Activated CD8-positive, alpha-beta memory T cell treated with anti-CD3 and anti-CD28 coated beads for 36 hours (primary cell): Measurements from ENCODE around the gene CAPN15. TPM values are rescaled to one million over a fixed set of nuclear protein-coding genes. Genes with fewer than 3 reads are reported as not detected.
"Not testable (repeated sequence)": the region's sequence is repeated elsewhere in the genome, so short reads cannot be mapped to it uniquely, and the experiment has no call there.

Experiments
- CTCF ChIA-PET: fragments of 350-600 bp; sonication (Branson Sonifier 250); formaldehyde crosslinking; loops from one replicate; lab custom pipeline; 2021; ENCODE audit warnings: antibody characterized with exemption; lab: Charles Lee
- POLR2A ChIA-PET: fragments of 350-600 bp; sonication (Branson Sonifier 250); formaldehyde crosslinking; loops from one replicate; lab custom pipeline; 2021; ENCODE audit warnings: antibody characterized with exemption; lab: Charles Lee
- total RNA-seq, 2 experiments: library from RNA; stranded (reverse); gene quantifications; one replicate each; pipeline ENCODE4 v1.2.3, GENCODE V29; 2021

The CAPN15 gene
- total RNA-seq: 100 to 1,000 TPM; 107 to 108 TPM

DNA sequence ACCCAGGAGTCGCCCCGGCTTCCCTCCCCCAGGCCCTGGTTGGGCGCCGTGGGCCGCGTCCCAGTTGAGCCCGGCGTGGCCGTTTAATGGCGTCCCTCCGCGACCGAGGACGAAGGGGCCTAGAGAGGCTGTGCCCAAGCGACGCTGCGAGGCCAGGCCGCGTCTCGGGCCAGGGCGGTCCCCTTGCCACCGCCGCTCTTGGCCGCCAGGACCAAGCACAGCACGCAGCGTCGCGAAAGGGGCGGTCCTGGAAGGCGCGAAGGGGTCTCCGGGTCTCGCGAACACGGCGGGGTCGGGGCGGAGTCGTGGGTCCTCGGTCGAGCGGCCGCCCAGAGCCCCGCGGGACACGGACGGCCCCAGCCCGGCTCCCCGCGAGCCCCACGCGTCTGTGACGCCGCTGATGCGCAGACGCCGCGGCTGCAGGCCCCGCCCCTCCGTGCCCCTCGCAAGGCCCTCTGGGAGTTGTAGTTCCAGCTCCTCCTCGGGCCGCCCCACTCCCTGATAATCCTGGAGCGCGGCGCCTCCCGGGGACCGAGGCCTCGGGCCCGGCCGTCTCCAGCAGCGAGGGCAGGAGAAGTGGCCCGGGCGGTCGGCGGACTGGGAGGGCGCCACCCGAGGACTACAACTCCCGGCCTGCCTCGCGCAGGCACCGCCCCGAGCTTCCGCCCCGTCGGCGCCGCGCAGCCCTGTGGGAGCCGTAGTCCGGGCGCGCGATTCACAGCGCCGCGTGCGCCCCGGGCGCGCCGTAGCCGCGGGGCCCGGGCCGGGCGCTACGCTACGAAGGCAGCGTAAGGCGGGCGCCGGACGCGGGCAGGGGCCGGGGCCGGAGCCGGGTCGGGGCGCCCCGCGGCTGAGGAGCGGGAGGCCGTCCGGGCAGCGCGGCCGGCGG is at the start of gene CAPN15:
Gene CAPN15 (plus strand): TSS at position 698 of the 889 bp plus-strand sequence. CDS start 19,127 bp downstream, outside the sequence.
- CTCF ChIA-PET: interaction anchor here (0.9 to 1.7 kb wide), 3 partner anchors 41 to 102 kb away, joined by 3 to 4 read pairs (median 3); partner anchors contain the start of gene RAB11FIP3
- POLR2A ChIA-PET: interaction anchor here (0.5 to 1.2 kb wide), 6 partner anchors 25 to 145 kb away, joined by 3 to 5 read pairs (median 3); no protein-coding TSS in a partner anchor

DNA sequence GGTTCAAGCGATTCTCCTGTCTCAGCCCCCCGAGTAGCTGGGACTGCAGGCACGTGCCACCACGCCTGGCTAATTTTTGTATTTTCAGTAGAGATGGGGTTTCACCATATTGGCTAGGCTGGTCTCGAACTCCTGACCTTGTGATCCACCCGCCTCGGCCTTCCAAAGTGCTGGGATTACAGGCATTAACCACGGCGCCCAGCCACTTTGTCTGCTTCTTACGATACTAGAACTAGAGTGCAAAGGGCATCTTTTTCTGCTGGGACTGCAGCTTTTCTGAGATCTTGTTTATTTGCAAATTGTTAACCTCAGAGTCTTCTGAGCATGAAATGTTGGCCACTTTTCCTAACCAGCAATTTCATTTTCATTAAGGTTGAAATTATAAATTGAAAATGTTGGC is 49.2 kb upstream of the CAPN15 start:
- CTCF ChIA-PET, POLR2A ChIA-PET: not testable (repeated sequence)

DNA sequence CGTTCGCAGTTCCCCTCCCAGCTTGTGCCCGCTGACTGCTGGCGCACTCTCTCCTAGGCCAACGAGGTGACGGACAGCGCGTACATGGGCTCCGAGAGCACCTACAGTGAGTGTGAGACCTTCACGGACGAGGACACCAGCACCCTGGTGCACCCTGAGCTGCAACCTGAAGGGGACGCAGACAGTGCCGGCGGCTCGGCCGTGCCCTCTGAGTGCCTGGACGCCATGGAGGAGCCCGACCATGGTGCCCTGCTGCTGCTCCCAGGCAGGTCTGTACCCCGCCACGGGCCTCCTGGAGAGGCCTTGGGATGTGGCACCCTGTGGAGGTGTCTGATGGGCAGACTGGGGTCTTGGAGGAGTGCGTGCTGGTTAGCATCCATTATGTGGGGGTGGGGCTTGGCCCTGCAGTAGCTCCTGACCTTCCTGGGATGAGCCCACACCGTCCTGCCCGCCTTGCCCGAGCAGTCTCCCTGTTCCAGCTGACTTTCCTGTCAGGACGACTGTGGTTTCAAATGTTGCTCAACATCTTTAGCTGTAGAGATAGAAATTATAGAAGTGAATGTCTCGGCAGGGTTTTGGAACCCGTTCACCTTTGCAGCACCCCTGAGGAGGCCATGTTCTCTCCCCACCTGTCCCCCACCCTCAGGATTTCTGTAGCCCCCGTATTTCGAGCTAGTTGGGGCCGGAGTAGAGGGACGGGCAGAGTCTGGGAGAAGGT is 44.9 kb upstream of the CAPN15 start:
- CTCF ChIA-PET: interaction anchor here (0.7 kb wide), 1 partner anchor 9 kb away, joined by 3 read pairs; no protein-coding TSS in a partner anchor

DNA sequence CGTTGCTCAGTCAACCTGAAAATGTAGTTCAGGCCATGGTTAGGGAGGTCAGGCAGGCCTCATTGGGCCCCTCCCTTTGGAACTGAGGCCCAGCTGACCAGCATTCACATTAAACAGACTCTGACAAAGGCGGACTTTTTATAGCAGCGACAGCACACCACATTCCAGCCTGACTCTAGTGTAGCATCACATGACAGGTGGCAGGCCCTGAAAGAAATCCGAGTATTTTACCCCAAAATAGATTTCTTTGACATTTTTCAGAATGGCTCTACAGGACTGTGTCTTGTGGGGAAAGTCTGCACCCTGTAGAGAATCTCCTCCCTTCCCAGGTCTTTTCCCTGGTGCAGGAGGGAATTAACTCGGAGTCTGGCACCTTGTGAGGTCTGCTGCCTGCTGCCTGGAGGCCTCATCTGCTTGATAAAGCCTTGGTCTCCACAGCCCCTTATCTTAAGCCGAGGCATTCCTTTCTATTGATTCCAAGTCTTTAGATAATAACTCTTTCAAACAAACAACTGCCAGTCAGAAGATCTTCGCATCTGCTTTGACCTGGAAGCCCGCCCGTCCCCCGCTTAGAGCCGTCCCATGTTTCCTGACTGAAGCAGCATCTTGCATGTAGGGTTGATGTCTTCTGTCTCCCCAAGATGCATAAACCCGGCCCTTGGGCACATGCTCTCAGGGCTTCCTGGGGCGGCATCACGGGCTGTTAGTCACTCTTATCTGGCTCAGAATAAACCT is 44.0 kb upstream of the CAPN15 start:
- ChIA-PET POLR2A (no interaction called here), CTCF (no interaction called here)

More for the DNA sequence above, 44.9 kb upstream of the CAPN15 start:
- POLR2A ChIA-PET: no interaction called here

DNA sequence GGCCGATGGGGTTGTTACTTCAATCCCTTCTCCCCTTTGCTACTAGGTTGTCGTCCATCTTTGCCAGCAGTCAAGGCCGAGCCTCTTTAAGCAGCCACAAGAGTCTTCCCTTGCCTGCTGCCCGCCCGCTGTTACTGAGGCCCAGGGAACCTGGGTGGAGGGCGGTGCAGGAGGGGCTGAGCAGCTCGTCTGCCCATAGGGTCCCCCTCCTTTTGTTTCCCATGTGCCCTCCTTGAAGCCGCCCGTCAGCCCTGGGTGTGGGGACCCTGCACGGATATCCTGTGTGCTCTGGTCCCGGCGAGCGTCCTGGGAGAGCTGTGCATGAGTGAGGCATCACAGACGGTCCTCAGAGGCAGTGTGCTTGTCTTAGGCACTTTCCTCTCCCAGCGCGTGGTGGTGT is 37.9 kb upstream of the CAPN15 start:
- CTCF ChIA-PET: no interaction called here
- POLR2A ChIA-PET: no interaction called here

DNA sequence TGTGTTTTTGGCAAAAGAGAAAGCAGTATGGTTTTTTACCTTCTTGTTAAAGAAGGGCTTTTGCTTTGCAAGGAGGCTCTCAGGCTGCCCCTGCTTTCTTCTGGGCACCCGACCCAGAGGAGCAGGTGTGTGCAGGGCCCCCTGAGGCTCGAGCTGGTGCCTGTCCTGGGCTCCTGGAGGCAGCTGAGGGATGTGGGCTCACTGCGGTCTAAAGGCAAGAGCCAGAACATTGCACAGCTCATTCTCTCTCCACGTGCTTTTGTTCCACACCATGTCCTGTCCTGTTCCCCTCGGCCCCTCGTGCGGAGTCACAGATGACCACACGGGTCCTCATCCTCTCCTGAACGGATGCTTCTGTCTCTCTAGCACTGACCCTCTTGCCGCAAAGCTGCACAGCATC is 36.7 kb upstream of the CAPN15 start:
- CTCF ChIA-PET: interaction anchor here (0.8 to 1.1 kb wide), 2 partner anchors 8 to 82 kb away, joined by 3 read pairs; no protein-coding TSS in a partner anchor
- POLR2A ChIA-PET: no interaction called here

DNA sequence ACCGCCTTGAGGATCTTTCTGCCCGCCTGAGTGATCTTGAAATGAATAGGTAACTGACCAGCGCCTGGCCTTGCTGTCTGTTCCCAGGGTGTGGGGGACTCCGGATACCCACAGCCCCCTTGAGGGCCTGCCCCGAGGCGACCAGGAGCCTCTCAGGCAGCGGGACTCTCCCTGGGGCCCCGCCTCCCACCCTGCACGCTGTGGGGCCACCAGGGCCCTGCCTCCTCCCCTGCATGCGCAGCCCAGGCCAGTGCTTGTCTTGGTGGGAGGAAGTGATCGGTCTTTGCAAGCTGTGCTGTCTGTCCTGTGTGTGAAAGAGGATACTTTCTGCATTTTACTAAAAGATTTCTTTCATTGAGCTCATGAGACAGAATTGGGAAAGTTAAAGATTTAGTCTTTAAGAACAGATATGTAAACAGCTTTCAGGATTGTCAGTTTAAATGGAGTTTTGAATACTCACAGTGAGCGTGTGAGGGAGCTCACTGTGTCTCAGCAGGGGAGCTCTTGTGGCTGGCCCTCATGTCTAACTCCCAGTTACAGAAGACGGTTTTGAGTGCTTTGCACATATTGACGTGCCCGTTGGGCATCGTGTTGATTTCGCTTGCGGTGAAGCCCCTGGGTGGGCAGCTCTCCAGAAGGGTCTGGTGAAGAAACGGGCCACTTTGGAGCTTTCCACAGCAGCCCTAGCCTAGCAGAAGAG is 36.1 kb upstream of the CAPN15 start:
- CTCF ChIA-PET: interaction anchor here (0.6 to 1.1 kb wide), 2 partner anchors 9 to 107 kb away, joined by 3 to 4 read pairs; no protein-coding TSS in a partner anchor
- POLR2A ChIA-PET: no interaction called here

DNA sequence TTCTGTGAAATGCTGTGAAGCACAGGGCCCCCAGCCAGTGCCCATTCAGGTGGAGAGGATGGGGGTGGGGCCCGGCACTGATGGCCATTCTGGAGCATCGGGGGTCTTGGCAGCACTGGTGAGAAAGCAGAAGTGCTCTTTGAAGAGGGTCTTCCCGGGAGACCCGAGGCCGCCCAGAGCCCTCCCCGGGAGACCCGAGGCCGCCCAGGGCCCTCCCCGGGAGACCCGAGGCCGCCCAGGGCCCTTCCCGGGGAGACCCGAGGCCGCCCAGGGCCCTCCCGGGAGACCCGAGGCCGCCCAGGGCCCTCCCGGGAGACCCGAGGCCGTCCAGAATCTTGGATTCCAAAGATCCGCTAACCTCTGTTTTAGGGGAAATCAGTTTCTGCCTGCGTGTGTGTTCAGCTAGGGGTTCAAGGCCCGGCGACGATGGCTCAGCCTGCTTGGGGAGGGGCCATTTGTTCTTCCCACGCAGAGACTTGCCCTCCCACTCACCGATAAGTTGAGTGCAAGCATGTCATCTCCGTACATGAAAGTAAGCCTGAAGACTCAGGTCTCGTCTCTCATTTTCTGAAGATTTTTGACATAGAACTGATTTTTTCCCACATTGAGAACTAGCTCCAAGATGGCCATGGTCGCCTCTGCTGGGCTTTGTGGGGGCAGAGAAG is 35.2 kb upstream of the CAPN15 start:
- CTCF ChIA-PET: no interaction called here
- POLR2A ChIA-PET: no interaction called here

DNA sequence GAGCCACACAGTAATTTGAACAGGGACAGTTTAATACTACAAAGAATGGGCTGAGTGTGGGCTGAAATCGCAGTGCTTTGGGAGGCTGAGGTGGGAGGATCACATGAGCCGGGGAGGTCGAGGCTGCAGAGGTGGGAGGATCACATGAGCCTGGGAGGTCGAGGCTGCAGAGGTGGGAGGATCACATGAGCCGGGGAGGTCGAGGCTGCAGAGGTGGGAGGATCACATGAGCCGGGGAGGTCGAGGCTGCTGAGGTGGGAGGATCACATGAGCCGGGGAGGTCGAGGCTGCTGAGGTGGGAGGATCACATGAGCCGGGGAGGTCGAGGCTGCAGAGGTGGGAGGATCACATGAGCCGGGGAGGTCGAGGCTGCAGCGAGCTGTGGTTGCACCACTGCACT is 32.8 kb upstream of the CAPN15 start:
- CTCF ChIA-PET, POLR2A ChIA-PET: not testable (repeated sequence)

DNA sequence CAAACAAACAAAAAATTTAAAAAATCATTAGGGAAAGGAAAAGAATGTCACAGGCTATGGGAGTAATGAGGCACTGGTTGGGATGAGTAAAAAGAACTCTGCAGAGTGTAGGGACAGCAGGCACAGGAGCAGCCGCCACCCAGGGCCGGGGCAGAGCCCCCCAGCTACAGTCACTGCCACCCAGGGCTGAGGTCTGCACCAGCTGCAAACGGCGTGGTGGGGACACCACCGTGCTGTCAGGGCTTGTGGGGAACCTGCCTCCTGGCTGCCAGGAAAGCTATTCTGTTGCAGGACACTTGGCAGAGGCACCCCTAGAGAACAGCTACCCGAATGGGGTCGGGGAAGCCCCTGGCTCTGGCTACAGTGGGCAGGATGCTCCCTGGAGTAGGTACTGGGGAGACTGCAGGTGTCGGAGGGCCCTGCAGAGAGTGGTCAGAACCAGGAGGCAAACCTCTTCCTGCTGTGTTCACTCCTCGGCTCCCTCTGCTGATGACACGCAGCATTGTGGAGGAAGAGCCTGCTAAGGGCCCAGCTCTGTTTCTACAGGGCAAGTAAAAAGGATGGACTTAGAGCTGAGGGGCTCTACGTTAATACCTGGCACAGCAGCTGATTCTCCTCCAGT is 32.3 kb upstream of the CAPN15 start:
- CTCF ChIA-PET: no interaction called here
- POLR2A ChIA-PET: no interaction called here

DNA sequence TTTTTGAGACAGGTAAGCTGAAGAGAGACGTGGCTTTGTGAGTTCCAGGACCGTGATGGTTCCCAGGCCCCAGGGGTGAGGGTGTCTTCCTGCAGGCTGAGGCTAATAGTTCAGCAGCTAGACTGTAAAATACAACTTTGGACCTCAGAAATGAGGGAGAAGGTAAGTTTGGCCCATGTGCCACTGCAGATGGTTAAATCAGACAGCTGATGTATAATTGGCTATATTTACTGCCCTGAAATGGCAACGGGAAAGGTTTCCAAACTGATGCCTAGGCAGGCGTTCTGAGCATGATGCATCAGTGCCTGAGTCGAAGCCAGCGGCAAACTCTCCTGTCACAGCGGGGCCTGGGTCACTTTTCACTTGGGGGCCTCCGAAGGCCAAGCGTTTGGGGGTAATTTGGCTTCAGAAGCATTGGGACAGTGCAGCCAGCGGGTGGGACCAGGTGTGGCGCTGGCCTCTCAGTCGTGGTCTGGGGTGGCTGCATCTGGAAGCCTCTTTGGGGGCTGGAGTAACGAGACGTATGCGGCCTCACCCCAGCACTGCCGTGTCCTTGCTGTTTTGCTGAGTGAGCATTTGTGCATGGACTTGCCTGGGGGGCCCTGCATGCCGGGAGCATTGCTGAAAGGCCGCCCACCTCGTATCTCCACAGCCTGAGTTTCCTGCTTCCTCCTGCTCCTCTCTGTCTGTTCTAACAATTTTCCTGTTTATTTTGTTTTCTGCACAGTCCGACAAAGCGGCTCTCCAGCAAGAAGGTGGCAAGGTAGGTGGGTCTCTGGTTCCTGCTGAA is 31.2 kb upstream of the CAPN15 start:
- POLR2A ChIA-PET: no interaction called here
- CTCF ChIA-PET: no interaction called here

DNA sequence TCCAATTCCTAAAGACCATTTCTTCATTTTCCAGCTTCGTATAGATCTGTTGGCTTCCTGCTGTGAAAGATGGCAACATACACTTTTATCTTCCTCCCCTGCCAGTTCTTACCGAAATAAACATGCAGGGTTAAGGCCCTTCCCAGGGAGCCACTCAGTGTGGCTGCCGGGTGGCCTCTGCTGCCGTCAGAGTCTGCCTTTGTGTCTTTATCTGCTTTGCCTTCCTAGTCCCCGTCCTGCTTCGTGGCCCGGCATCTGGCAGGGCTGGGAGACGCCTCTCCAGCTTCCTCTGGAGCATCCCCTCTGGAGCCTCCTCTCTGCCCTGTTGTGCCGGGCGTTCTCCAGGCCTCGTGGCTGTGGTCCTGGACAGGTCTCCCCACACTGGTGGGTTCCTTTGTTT is 30.3 kb upstream of the CAPN15 start:
- ChIA-PET CTCF (no interaction called here), POLR2A (no interaction called here)

DNA sequence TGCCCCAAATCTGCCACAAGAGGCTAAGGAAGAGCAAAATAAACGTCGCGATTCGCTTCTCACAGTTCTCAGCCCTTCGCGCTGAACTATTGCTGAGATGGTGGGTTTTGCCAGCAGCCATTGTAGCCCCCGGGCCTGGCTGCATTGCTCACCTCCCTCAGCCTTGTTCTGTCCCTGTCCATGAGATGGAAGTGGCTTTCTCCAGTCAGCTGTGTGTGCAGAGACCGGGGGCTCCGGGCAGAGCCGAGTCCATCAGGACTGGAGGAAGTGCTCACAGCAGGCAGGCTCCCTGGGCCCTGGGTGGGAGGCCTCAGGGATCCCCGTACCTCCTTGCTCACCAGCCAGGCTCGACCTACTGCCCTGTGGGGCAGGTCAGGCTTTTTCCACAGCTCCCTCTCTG is 27.6 kb upstream of the CAPN15 start:
- CTCF ChIA-PET: interaction anchor here (0.7 kb wide), 1 partner anchor 148 kb away, joined by 4 read pairs; no protein-coding TSS in a partner anchor
- POLR2A ChIA-PET: no interaction called here

DNA sequence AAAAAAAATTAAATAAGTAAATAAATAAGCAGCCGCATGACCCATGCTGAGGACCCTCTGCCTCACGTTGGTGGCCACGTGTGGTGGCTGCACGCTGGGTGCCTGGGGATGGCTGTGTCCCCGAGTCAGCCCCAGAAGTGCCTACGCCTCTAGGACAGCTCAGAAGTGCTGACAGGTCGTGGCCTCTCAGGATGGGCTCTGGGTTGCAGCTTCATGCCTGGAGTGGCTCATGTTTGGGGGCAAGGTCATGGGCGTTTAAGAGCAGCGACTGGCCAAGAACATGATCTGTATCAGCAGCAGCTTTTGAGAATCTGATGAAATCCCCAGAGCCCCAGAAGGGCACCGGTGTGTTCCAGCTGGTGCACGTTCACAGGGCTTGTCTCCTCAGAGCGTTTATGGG is 26.8 kb upstream of the CAPN15 start:
- ChIA-PET POLR2A (no interaction called here), CTCF (interaction anchor here (0.7 kb wide), 1 partner anchor 149 kb away, joined by 4 read pairs; no protein-coding TSS in a partner anchor)

DNA sequence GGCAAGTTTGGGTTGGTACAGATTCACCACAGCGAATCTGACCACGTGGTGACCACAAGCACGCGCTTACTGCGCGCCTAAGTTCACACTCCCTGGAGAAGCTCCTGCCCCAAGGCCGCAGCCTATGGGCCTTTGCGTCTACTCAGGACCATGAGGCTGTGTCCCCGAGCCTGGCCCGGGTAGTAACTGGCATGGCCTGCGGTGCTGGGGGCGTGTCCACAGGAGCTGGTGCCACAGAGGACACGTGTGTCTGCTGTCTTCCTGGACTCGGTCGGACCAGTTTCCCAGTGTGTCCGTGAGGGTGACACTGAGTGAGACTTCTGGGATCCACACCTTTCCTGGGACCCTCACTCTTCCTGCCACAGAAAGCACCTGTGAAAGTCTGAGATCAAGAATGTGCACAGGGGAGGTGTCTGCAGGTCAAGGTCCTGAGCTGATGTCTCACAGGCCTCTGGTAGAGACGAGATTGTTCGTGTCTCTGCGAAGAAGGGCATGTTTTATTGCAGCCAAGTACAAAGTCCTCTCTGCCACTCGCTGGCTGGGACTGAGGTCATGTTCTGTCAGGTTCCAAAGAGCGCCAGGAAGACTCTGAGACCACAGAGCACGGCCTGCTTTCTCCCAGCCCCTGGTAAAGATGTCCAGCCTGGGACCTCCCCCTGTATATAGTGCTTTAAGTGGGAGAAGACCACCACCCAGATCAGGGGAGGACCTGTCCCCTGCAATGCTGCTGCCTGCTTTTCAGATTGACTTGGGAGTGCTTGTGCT is 25.2 kb upstream of the CAPN15 start:
- ChIA-PET CTCF (no interaction called here), POLR2A (interaction anchor here (0.5 kb wide), 1 partner anchor 99 kb away, joined by 4 read pairs; no protein-coding TSS in a partner anchor)
